Measurements from ENCODE around the gene TNFAIP8. TPM values are rescaled to one million over a fixed set of nuclear protein-coding genes. Genes with fewer than 3 reads are reported as not detected.

The TNFAIP8 gene
- total and polyA plus RNA-seq, 10 of the 15 experiments (the other 5 are each of a cell fraction or from before 2014, with no cell fraction given): 124 to 324 (median 177) TPM

DNA sequence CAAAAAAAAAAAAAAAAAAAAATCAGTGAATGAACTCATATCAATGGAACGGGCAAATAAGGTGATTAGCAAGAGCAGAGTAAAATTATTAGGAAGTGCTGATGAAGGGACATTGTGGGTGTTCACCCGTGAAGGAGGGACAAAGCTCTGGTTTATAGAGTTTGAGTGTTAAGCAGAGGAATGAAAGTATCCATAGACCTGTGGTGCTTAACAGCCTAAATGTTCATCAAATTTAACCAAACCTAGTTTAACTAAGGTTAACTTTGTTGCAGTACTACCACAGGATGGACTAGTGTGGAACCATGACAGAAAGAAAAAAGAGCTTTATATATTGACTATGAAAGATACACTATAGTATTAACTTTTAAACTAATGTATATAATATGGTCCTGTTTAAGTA, 44.1 kb upstream of the TNFAIP8 start:
- Histone ChIP-seq H3K9ac (ENCODE audit: control insufficient read depth, insufficient read depth, low read length) (no peak overlapping the region), H3K36me3 (ENCODE audit: control insufficient read depth in 2 of 2, insufficient read depth in 2 of 2, low read length in 1 of 2) (0 out of 4 replicates have a peak, but pooled peaks cover 0 to 2% of the 10 kb centered on the region in 2 experiments), H3K27ac (ENCODE audit: control insufficient read depth, insufficient read depth) (0 out of 2 replicates have a peak overlapping the region, but pooled peaks have one; percentile 9), H3K4me2 (ENCODE audit: control insufficient read depth, insufficient read depth) (no peak overlapping the region), H4K20me1 (ENCODE audit: control insufficient read depth, insufficient read depth) (no peaks in the 10 kb centered on the region), H3K4me1 (ENCODE audit: control insufficient read depth, insufficient read depth, low read length) (peaks cover 62% of the 10 kb centered on the region), H3K4me3 (no peak overlapping the region), H3K9me3 (replicated peaks; ENCODE audit: control insufficient read depth, insufficient read depth, low read length) (no peaks in the 10 kb centered on the region), H2AFZ (ENCODE audit: control insufficient read depth, low read depth, low read length) (no peak overlapping the region), H3K79me2 (ENCODE audit: control insufficient read depth, insufficient read depth, low read length) (peaks cover 74% of the 10 kb centered on the region), H3K27me3 (replicated peaks in 1 of 2; ENCODE audit: control insufficient read depth in 2 of 2, insufficient read depth in 2 of 2, low read length in 1 of 2) (no peaks in the 10 kb centered on the region)
- 34% methylated on average over 2 of the region's 2 CpGs for WGBS (ENCODE audit: insufficient coverage, insufficient replicate concordance, low lambda C conversion rate, missing lambda C conversion rate)
- in situ Hi-C loops (cut with MboI) (no loop called here), intact Hi-C loops (cut with micrococcal nuclease; ENCODE audit: unreplicated experiment) (no loop called here)
- no peak for TF ChIP-seq E2F8 (IDR thresholded peaks at IDR 0.05; ENCODE audit: low read depth, partially characterized antibody)
- TF ChIP-seq SMAD1 (IDR thresholded peaks at IDR 0.05; ENCODE audit: low read depth, partially characterized antibody): no peak
- TF ChIP-seq EGR1 (IDR thresholded peaks at IDR 0.05; ENCODE audit: borderline replicate concordance in 1 of 2, low read depth in 2 of 2, low read length in 2 of 2): no peak
- TF ChIP-seq E4F1 (IDR thresholded peaks at IDR 0.05; ENCODE audit: borderline replicate concordance, partially characterized antibody): no peak
- TF ChIP-seq CTCF (IDR thresholded peaks at IDR 0.05 in 2 of 3, conservative IDR thresholded peaks at IDR 0.05 in 1 of 3; ENCODE audit: control insufficient read depth in 2 of 3, extremely low read depth in 1 of 3, insufficient read depth in 1 of 3, low read depth in 3 of 3, low read length in 3 of 3): no peak
- no peak for TF ChIP-seq WRNIP1 (IDR thresholded peaks at IDR 0.05; ENCODE audit: borderline replicate concordance, low read depth, low read length)
- TF ChIP-seq SMAD5 (IDR thresholded peaks at IDR 0.05; ENCODE audit: low read depth): no peak
- no peak for TF ChIP-seq RAD51 (IDR thresholded peaks at IDR 0.05)
- TF ChIP-seq JUND (IDR thresholded peaks at IDR 0.05; ENCODE audit: low read depth, low read length): no peak
- no peak for TF ChIP-seq PKNOX1 (IDR thresholded peaks at IDR 0.05)
- no peak for TF ChIP-seq KAT2A (conservative IDR thresholded peaks at IDR 0.05; ENCODE audit: control insufficient read depth, low read depth, low read length)
- no peak for DNase-seq (ENCODE audit: low read depth, low spot score)
- POLR2A ChIA-PET: interaction anchor here (0.6 to 3.0 kb wide), 9 partner anchors 9 to 241 kb away, joined by 3 to 13 read pairs (median 5); partner anchors contain the start of gene DMXL1
- no peak for ATAC-seq
- SMC1A ChIA-PET (ENCODE audit: uncharacterized antibody, unreplicated experiment): interaction anchor here (0.8 to 19.0 kb wide), 17 partner anchors 9 to 330 kb away, joined by 3 to 393 read pairs (median 6); partner anchors contain the start of gene DTWD2
- BruUV-seq (replicated peaks): no TSS peak
- RAD21 ChIA-PET (ENCODE audit: unreplicated experiment): interaction anchor here (0.9 to 9.5 kb wide), 10 partner anchors 12 to 323 kb away, joined by 3 to 303 read pairs (median 9); partner anchors contain the start of gene DTWD2
- no peak for FAIRE-seq
- CTCF ChIA-PET: interaction anchor here (0.6 to 12.6 kb wide), 8 partner anchors 21 to 621 kb away, joined by 3 to 413 read pairs (median 4); no protein-coding TSS in a partner anchor

Data from GM12878 (cell line).